ENCODE results near the gene OR51B4.
"Not testable (repeated sequence)": the region's sequence is repeated elsewhere in the genome, so short reads cannot be mapped to it uniquely, and the experiment has no call there.

The OR51B4 gene

DNA sequence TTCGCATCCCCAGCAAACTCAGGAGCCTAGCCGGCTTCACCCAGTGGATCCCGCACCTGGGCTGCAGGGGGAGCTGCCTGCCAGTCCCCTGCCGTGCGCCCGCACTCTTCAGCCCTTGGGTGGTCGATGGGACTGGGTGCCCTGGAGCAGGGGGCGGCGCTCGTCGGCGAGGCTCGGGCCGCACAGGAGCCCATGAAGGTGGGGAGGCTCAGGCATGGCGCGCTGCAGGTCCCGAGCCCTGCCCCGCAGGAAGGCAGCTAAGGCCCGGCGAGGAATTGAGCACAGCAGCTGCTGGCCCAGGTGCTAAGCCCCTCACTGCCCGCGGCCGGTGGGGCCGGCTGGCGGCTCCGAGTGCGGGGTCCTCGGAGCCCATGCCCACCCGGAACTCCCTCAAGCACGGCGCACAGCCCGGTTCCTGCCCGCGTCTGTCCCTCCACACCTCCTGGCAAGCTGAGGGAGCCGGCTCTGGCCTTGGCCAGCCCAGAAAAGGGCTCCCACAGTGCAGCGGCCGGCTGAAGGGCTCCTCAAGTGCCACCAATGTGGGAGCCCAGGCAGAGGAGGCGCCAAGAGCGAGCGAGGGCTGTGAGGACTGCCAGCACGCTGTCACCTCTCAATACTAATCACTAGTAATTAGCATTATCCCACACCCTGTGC lies 7.3 kb downstream of the OR51B4 start:
- not testable (repeated sequence) for DNase-seq

- no peak for DNase-seq
Measured at GRCh38 chr11:5293028-5293427, 8.7 kb downstream of the OR51B4 start.

DNA sequence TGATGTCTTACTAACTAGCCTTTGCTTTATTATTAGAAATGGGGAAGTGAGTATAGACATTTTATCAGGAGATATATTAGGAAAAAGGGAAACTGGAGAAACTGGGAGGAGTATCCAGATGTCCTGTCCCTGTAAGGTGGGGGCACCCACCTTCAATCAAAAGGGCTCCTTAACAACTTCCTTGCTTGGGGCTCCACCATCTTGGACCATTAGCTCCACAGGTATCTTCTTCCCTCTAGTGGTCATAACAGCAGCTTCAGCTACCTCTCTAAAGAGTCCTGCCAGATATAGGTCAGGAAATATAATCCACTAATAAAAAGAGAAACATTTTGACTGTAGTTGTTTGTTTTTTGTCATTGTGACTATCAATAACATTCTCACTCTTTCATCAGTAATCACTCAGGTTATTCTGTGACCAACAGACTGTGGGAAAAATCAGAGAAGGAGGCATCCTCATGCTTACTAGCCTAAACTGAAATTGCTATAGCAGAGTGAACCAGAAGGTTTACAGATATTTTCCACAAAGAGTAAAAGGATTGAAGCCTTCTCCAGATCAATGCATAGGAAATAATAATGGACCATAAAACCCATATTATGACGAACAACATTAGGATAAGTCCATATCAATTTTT lies 10.4 kb downstream of the OR51B4 start:
- no peak for DNase-seq

DNA sequence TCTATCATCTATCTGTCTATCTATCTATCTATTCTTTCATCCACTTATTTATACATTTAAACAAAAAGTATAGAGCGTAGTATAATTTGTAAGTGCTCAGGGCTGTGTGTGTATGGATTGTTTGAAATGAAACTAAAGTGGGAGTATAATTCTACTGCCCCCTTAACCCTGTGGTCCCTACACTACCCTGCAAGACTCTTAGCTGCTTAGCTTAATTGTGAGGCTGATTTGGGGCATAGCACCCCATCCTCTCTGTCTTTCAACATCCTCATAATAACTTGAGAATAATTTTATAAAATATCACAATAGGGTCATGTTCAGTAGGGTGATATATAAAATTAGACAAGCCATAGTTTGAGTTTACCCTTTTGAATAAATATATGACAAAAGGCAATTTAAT lies 11.6 kb downstream of the OR51B4 start:
- DNase-seq = no peak

GRCh38 chr11:5289696-5290095 lies 12.1 kb downstream of the OR51B4 start:
- DNase-seq = no peak

DNA sequence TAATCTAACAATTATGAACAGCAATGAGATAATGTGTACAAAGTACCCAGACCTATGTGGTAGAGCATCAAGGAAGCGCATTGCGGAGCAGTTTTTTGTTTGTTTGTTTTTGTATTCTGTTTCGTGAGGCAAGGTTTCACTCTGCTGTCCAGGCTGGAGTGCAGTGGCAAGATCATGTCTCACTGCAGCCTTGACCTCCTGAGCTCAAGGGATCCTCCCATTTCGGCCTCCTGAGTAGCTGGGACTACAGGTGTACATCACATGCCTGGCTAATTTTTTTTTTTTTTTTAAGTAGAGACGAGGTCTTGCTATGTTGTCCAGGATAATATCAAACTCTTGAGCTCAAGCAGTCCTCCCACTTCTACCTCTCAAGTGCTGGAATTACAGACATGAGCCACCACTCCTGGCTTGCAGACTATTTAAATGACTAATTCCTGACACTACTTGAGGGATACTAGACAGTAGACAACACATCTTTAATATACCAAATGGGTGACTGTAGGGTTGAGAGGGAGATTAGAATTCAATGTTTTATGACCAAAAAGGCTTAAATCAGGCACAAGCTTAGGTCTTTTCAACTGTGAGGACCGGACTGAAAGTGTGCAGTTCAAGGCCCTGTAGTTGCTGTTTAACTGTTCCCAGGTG lies 12.7 kb downstream of the OR51B4 start:
- no peak for DNase-seq

GRCh38 chr11:5288108-5288905 lies 13.4 kb downstream of the OR51B4 start:
- DNase-seq = no peak

DNA sequence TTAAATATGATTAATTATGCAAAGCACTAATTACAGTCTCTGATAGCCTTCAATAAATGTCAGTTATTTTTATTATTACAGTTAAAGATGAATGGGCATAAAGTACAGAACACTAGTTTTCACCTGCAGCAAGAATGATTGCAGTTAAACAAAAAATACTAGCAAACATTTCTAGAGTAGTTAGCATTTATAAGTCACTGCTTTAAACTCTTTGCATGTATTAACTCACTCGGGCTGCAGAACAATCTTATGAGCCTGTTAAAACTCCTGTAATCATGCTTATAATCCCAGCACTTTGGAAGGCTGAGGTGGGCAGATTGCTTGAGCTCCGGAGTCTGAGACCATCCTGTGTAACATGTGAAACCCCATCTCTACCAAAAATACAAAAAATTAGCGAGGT lies 14.8 kb downstream of the OR51B4 start:
- DNase-seq = no peak

DNA sequence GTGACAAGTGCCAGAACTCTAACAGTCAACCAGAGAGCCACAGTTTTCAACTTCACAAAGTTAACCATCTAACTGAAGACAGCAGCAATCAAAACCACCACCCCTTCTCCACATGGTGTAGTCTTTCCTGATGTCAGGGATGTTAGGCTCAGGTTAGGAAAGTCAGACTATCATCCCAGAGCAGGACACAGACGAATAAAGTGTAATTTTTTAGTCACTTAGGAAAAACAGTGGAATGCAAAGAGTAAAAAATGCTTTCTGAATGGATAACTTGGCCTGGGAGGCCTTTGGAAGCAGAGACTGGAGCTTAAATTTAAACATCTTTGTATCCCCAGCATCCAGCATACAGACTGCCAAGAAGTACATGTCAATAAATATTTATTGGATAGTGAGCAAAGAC lies 15.4 kb downstream of the OR51B4 start:
- DNase-seq = no peak

- DNase-seq = no peak
Measured at GRCh38 chr11:5285703-5286340, 15.9 kb downstream of the OR51B4 start.

DNA sequence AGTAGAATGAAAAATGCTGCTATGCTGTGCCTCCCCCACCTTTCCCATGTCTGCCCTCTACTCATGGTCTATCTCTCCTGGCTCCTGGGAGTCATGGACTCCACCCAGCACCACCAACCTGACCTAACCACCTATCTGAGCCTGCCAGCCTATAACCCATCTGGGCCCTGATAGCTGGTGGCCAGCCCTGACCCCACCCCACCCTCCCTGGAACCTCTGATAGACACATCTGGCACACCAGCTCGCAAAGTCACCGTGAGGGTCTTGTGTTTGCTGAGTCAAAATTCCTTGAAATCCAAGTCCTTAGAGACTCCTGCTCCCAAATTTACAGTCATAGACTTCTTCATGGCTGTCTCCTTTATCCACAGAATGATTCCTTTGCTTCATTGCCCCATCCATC lies 17.1 kb downstream of the OR51B4 start:
- no peak for DNase-seq

DNA sequence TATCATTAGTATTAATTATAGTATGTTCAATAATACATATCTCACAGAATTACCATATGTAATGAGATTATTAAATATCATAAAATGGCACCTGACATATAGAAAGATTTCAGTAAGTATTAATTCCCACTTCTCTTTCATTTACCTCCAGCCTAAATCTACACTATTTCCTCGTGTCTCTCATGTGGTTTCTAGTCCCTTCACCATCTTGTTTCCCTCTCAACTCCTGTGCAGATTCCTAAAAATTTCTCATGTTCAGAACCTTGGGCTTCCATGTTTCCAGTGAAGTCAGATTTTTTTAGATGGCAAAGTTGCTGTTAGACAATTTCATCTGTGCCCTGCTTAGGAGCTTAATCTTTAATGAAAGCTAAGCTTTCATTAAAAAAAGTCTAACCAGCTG lies 17.9 kb downstream of the OR51B4 start:
- no peak for DNase-seq

DNA sequence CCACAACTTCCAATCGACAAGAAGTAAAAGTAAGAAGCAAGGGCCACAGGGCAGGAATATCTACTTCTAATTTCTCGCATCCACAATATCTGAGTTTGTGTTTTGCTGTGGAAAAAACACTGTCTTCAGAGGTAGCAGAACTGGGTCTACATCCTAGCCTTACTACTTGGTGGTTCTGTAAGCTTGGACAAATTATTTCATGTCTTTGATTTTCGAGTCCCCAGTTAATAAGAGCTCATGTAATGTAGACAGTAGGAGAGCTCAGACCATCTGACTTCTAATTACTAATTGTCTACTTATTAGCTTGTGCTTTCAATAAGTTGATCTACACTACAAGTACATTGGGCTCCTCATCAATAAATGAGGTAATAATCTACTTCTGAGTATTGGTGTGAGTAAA lies 18.7 kb downstream of the OR51B4 start:
- no peak for DNase-seq

- DNase-seq = no peak
Measured at GRCh38 chr11:5282628-5283027, 19.1 kb downstream of the OR51B4 start.

DNA sequence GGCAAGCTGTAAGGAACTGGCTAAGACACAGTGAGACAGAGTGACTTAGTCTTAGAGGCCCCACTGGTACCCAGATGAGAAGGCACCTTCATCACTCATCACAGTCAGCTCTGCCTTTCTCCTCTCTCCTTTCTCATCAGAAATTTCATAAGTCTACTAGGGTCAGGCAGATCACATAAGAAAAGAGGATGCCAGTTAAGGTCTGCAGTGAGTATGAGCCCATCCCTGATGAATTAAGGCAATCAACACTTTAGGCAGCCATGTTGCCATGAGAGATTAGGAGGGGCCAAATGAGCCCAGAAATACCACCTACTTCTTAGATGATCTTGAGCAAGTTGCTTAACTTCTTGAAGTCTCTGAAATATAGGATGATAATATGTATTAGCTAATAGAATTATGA lies 20.1 kb downstream of the OR51B4 start:
- no peak for DNase-seq

DNA sequence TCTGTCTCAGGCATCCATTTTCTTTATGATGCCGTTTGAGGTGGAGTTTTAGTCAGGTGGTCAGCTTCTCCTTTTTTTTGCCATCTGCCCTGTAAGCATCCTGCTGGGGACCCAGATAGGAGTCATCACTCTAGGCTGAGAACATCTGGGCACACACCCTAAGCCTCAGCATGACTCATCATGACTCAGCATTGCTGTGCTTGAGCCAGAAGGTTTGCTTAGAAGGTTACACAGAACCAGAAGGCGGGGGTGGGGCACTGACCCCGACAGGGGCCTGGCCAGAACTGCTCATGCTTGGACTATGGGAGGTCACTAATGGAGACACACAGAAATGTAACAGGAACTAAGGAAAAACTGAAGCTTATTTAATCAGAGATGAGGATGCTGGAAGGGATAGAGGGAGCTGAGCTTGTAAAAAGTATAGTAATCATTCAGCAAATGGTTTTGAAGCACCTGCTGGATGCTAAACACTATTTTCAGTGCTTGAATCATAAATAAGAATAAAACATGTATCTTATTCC lies 21.1 kb downstream of the OR51B4 start:
- no peak for DNase-seq

GRCh38 chr11:5279471-5280090 lies 22.2 kb downstream of the OR51B4 start:
- no peak for DNase-seq

DNA sequence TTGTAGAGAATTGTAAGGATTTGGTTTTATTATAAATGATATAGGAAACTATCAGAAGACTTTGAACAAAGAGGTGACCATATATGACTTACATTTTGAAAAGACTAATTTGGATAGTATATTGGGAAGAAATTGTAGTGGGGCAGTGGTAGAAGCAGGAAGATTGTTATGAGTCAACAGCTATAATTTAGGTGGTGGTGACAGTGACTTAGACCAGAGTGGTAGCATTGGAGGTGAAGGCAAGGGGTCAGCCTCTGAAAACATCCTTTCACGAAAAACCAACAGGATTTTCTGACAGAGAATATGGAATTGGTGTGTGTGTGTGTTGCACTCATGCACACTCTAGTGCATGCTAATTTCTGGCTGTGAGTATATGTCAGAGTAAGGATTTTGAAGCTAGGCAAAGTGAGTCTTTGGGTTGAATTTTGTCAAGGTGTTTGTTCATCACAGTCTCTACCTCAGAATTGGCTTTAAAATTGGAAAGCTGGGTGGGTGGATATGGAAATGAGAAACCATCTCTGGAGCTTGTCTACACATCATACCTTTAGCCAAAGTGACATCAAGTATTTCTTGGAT lies 23.9 kb downstream of the OR51B4 start:
- DNase-seq = no peak

DNA sequence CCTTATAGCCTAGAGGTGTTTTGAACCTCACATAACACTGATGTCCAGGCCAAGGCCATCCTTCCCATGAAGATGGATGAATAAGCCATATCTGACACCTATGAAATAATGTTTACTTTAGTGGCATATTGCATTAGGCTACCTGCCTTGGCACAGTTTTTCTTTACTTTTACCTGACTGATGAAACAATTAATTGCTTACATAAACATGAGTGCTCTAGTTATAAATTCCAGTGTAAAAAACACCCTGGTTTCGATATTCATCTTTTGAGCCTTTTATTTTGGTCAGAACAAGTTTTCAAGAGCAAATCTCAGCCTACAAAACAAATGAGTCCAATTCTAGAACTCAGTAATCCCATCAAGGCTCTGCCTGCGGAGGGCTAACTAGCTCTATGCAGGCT lies 25.0 kb downstream of the OR51B4 start:
- DNase-seq = no peak

GRCh38 chr11:5275369-5276110 lies 26.2 kb downstream of the OR51B4 start:
- DNase-seq = no peak

DNA sequence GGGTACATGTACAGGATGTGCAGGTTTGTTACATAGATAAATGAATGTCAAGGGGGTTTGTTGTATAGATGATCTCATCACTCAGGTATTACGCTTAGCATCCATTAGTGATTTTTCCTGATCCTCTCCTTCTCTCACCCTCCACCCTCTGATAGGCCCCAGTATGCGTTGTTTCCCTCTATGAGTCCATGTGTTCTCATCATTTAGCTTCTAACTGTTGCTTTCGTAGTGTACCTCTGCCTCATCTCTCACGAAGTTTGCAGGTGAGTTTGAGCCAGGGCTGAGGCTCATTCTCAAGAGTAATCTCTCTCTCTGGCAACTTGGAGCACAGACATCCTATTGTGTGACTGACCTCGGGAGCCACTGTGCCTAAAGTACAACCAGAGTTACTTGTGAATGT lies 27.4 kb downstream of the OR51B4 start:
- DNase-seq = no peak
